BE2C (cell line): ENCODE results near the gene CYRIA.

Experiments
- DNase-seq: peaks from one replicate; pipeline ENCODE4 v3.0.0-alpha.2; 2020
- H3K27me3 ChIP-seq: fragments of 250-450 bp; sonication (Bioruptor Pico); 2 replicates; pipeline ENCODE4 v1.5.1; 2020; ENCODE audit warnings: mild to moderate bottlenecking
- H3K36me3 ChIP-seq: fragments of 250-450 bp; sonication (Bioruptor Pico); 2 replicates; pipeline ENCODE4 v1.5.1; 2020; ENCODE audit warnings: mild to moderate bottlenecking
- H3K4me1 ChIP-seq: fragments of 250-450 bp; sonication (Bioruptor Pico); 2 replicates; pipeline ENCODE4 v1.5.1; 2020
- H3K4me3 ChIP-seq: 2 replicates; pipeline ENCODE4 v1.5.1; 2011; ENCODE audit warnings: low read depth, low read length
- H3K9me3 ChIP-seq: fragments of 250-450 bp; sonication (Bioruptor Pico); 2 replicates; pipeline ENCODE4 v1.5.1; 2020
- TF ChIP-seq, protein P1 (sequence below): IDR thresholded peaks from 2 replicates; pipeline ENCODE4 v1.5.1; 2012; ENCODE audit warnings: mild to moderate bottlenecking, low read depth, low read length

The CYRIA gene

DNA sequence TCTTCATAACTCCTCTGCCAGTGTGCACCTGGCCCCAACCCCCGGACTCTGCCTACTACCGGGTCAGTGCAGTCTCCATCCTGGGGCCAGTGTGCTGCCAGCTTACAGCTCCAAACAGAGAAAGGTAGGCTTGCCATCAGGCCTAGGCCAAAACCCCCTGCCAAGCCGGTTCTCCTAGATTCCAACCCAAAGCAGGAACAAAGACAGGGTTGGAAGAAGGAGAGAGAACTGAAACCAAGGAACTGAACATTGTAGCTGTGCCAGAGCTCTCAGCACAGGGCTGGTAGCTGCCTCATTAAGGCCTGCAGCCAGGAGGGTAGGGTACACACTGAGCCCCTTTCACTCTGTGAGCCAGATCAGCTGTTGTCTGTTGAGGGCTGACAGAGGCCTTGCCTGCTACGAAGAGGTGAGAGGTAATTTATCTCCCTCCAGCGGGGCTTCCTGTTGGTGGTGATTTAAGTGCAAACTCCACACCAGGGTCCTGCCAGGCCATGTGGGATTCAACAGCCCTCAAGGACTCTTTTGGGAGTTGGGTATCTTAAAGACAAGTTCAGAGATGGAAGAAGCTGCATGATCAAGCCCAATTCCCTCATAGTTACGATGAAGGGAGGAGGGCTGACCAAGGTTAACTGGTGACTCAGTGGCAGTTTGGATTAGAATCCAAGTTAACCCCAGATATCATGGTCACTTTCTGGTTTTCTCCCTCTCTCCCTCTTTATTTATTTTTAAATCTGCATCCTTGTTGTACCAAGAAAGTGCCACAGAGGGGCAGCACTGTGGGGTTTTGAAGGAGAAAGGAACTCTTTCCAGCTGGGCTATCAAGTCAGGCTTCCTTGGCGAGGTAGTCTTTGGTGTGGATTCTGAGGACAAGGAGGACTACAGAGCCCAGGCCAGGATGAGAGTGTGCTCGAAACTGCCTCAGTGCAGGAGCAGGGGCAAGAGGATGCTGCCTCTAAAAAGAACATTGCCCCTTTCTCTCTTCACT is 48.1 kb downstream of the CYRIA start:
- TF ChIP-seq, protein P1, sequence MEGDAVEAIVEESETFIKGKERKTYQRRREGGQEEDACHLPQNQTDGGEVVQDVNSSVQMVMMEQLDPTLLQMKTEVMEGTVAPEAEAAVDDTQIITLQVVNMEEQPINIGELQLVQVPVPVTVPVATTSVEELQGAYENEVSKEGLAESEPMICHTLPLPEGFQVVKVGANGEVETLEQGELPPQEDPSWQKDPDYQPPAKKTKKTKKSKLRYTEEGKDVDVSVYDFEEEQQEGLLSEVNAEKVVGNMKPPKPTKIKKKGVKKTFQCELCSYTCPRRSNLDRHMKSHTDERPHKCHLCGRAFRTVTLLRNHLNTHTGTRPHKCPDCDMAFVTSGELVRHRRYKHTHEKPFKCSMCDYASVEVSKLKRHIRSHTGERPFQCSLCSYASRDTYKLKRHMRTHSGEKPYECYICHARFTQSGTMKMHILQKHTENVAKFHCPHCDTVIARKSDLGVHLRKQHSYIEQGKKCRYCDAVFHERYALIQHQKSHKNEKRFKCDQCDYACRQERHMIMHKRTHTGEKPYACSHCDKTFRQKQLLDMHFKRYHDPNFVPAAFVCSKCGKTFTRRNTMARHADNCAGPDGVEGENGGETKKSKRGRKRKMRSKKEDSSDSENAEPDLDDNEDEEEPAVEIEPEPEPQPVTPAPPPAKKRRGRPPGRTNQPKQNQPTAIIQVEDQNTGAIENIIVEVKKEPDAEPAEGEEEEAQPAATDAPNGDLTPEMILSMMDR: peak; percentile 62
- Histone ChIP-seq H3K4me3 (no peak overlapping the region), H3K9me3 (no peaks in the 10 kb centered on the region), H3K36me3 (no peaks in the 10 kb centered on the region), H3K27me3 (peaks cover 8% of the 10 kb centered on the region; the same call in 1 of the 2 replicates), H3K4me1 (peaks cover 6% of the 10 kb centered on the region; the same call in 1 of the 2 replicates)
- peak; percentile 33 for DNase-seq
